Psoas muscle (tissue), 8 donors: ENCODE measurements around the gene PPP1R9A. TPM values are rescaled to one million over a fixed set of nuclear protein-coding genes. Genes with fewer than 3 reads are reported as not detected.

Source experiments
- ATAC-seq, 4 donors: fragments of 200-7000 bp; cut with Tn5 transposase; one replicate each; pipeline ENCODE4 v1.9.1; 2020; ENCODE audit warnings: moderate library complexity in 3 of 4, mild to moderate bottlenecking in 2 of 4
- DNase-seq, 2 donors: peaks; one replicate each; pipeline ENCODE4 v3.0.0-alpha.2; 2020
- H3K27ac ChIP-seq: fragments of 200-600 bp; one replicate; pipeline ENCODE4 v1.8.0; 2022
- H3K27me3 ChIP-seq, 3 donors: fragments of 200-600 bp in 1 of 3; one replicate each; pipeline versions ENCODE4 v1.6.1 to v1.8.0; 2013 to 2022; ENCODE audit warnings: low read length in 2 of 3, mild to moderate bottlenecking in 2 of 3, moderate library complexity in 1 of 3; ENCODE audit not compliant: insufficient read depth in 3 of 3
- H3K36me3 ChIP-seq, 2 donors: fragments of 200-600 bp in 1 of 2; one replicate each; pipeline versions ENCODE4 v1.6.1 to v1.8.0; 2013 to 2022; ENCODE audit warnings: low read depth in 1 of 2, mild to moderate bottlenecking in 1 of 2, moderate library complexity in 1 of 2; ENCODE audit not compliant: insufficient read depth in 1 of 2
- H3K4me1 ChIP-seq: fragments of 200-600 bp; one replicate; pipeline ENCODE4 v1.8.0; 2022
- H3K4me3 ChIP-seq: fragments of 200-600 bp; one replicate; pipeline ENCODE4 v1.8.0; 2022; ENCODE audit warnings: mild to moderate bottlenecking
- H3K9me3 ChIP-seq: fragments of 200-600 bp; one replicate; pipeline ENCODE4 v1.8.0; 2022
- WGBS, 3 donors: extraction: QIAGEN DNeasy Blood & Tissue Kit; methylation state at CpG; one replicate each; pipeline versions ENCODE4 v1.1.6 to v1.1.7; 2013; 5-methylcytosine and 5-hydroxymethylcytosine counted together
- intact Hi-C, 2 donors: fragments of 100-400 bp; cut with DNase I; formaldehyde crosslinking; loops; one replicate each; pipeline versions ENCODE4 v1.11.0 to v1.14.2; 2022
- polyA plus RNA-seq, 3 donors: library from polyadenylated mRNA; stranded (reverse); fragments of 200-250 nt; gene quantifications; one replicate each; pipeline ENCODE4 v1.2.3, GENCODE V29; 2013
- total RNA-seq, 4 donors: library from RNA; stranded (reverse); fragmentation: NEBNext Ultra II Directional in 2 of 4; extraction: Animal tissue kit (Norgen Biotek cat#: 25700) in 2 of 4; gene quantifications; one replicate each; pipeline versions ENCODE4 v1.2.1 to v1.2.4, GENCODE V29; 2021 to 2023
- TF ChIP-seq, protein P1 (sequence below): fragments of 200-600 bp; IDR thresholded peaks from one replicate; pipeline ENCODE4 v1.8.0; 2022; ENCODE audit warnings: antibody characterized with exemption
- donor health status: healthy with polysubstance abuse.
- donor health status: DM: no; HTN: no; CAD: no; lungs with moderate emphysema.
- donor health status: Bipolar disorder and iron deficiency.
- donor health status: healthy.
- donor health status: DM: yes; HTN: yes; CAD: no.
- donor health status: DM: no; HTN: no; CAD: no.
- donor health status: DM: no; HTN: no; CAD: no.
- donor health status: DM: yes; HTN: yes; CAD: no.

PPP1R9A gene
- total and polyA plus RNA-seq, 7 donors: 1.1 to 18.6 (median 13.5) TPM

- H3K27ac ChIP-seq: no peak overlapping the region
- H3K27me3 ChIP-seq: no peaks in the 10 kb centered on the region
- intact Hi-C loops: no loop called here
- TF ChIP-seq, protein P1, sequence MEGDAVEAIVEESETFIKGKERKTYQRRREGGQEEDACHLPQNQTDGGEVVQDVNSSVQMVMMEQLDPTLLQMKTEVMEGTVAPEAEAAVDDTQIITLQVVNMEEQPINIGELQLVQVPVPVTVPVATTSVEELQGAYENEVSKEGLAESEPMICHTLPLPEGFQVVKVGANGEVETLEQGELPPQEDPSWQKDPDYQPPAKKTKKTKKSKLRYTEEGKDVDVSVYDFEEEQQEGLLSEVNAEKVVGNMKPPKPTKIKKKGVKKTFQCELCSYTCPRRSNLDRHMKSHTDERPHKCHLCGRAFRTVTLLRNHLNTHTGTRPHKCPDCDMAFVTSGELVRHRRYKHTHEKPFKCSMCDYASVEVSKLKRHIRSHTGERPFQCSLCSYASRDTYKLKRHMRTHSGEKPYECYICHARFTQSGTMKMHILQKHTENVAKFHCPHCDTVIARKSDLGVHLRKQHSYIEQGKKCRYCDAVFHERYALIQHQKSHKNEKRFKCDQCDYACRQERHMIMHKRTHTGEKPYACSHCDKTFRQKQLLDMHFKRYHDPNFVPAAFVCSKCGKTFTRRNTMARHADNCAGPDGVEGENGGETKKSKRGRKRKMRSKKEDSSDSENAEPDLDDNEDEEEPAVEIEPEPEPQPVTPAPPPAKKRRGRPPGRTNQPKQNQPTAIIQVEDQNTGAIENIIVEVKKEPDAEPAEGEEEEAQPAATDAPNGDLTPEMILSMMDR: no peak
- H3K4me3 ChIP-seq: no peak overlapping the region
- H3K4me1 ChIP-seq: no peaks in the 10 kb centered on the region
- DNase-seq (no peak), ATAC-seq (no peak)
- no peaks in the 10 kb centered on the region for H3K9me3 ChIP-seq
- 68 to 77% (median 76%) methylated on average over 7 of the region's 7 CpGs for WGBS, 3 donors
- no peaks in the 10 kb centered on the region for H3K36me3 ChIP-seq
Observed at GRCh38 chr7:95304990-95305389, 397.6 kb downstream of the PPP1R9A start.

DNA sequence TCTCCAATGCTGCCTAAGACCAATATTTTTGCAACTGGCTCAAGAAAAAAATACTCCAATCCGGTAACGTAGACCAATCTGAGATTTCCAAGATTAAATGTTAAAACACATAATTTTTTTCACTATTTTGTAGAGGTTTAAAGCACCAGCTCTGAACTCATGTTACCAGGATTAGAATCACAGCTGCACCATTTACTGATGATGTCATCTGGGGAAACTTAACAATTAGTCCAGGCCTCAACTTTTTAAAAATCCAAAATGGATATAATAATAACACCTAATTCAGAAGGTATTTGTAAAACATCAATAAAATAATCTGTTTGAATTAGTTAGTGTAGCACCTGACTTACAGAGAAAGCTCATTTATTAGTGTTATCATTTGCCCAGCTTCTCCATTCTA, 402.6 kb downstream of the PPP1R9A start:
- no peak overlapping the region for H3K4me3 ChIP-seq
- intact Hi-C loops: no loop called here
- no peak for ATAC-seq
- H3K9me3 ChIP-seq: no peaks in the 10 kb centered on the region
- no peak overlapping the region for H3K27ac ChIP-seq
- TF ChIP-seq, protein P1: no peak
- no peaks in the 10 kb centered on the region for H3K4me1 ChIP-seq
- 32 to 52% (median 50%) methylated on average over 2 of the region's 2 CpGs for WGBS, 3 donors
- H3K36me3 ChIP-seq: no peaks in the 10 kb centered on the region
- DNase-seq: no peak
- H3K27me3 ChIP-seq: no peaks in the 10 kb centered on the region

- intact Hi-C loops: no loop called here
- WGBS, 3 donors: 89 to 92% (median 91%) methylated on average over 2 of the region's 2 CpGs
- no peaks in the 10 kb centered on the region for H3K36me3 ChIP-seq
- no peaks in the 10 kb centered on the region for H3K27me3 ChIP-seq
- no peak for DNase-seq
- H3K4me3 ChIP-seq: no peak overlapping the region
- no peak overlapping the region for H3K27ac ChIP-seq
- no peaks in the 10 kb centered on the region for H3K4me1 ChIP-seq
- no peaks in the 10 kb centered on the region for H3K9me3 ChIP-seq
- ATAC-seq: no peak
- TF ChIP-seq, protein P1: no peak
Observed at GRCh38 chr7:95311389-95311788, 404.0 kb downstream of the PPP1R9A start.

DNA sequence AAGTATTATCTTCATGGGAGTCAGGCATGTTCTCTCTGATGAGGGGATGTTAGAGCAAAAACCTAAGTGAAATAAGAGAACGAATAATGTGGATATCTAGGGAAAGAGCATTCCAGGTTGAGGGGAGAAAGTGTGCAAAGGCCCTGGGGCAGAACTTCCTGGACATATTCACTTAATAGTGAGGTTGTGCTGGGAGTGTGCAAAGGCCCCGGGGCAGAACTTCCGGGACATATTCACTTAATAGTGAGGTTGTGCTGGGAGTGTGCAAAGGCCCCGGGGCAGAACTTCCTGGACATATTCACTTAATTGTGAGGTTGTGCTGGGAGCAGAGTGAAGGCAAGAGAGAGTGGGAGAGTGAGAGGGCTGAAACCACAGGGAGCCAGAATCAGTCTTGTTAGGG, 405.2 kb downstream of the PPP1R9A start:
- H3K36me3 ChIP-seq: no peaks in the 10 kb centered on the region
- H3K27me3 ChIP-seq: no peaks in the 10 kb centered on the region
- TF ChIP-seq, protein P1: no peak
- intact Hi-C loops: no loop called here
- no peaks in the 10 kb centered on the region for H3K4me1 ChIP-seq
- H3K9me3 ChIP-seq: no peaks in the 10 kb centered on the region
- 94 to 96% (median 96%) methylated on average over 4 of the region's 4 CpGs for WGBS, 3 donors
- DNase-seq (no peak), ATAC-seq (no peak)
- no peak overlapping the region for H3K27ac ChIP-seq
- no peak overlapping the region for H3K4me3 ChIP-seq

GRCh38 chr7:95316588-95316987, 409.2 kb downstream of the PPP1R9A start:
- DNase-seq (no peak), ATAC-seq (no peak)
- Histone ChIP-seq H3K36me3 (no peaks in the 10 kb centered on the region), H3K27me3 (no peaks in the 10 kb centered on the region), H3K4me3 (no peak overlapping the region), H3K4me1 (no peaks in the 10 kb centered on the region), H3K9me3 (no peaks in the 10 kb centered on the region), H3K27ac (no peak overlapping the region)
- TF ChIP-seq, protein P1: no peak
- intact Hi-C loops: no loop called here
- WGBS, 3 donors: 78 to 82% (median 82%) methylated on average over 2 of the region's 2 CpGs
